GM23248 (cell line): ENCODE data around the gene PEX5L. TPM values are rescaled to one million over a fixed set of nuclear protein-coding genes. Genes with fewer than 3 reads are reported as not detected.

Experiments used
- DNase-seq: peaks from one replicate; pipeline ENCODE4 v3.0.0-alpha.2; 2015
- H2AFZ ChIP-seq: fragments of 200-600 bp; sonication (generic); 2 replicates; pipeline ENCODE4 v1.6.1; 2016; ENCODE audit warnings: antibody characterized with exemption
- H3F3A ChIP-seq: fragments of 200-600 bp; sonication (generic); 2 replicates; pipeline ENCODE4 v1.6.1; 2016; ENCODE audit warnings: mild to moderate bottlenecking, antibody characterized with exemption, mixed run types; ENCODE audit not compliant: insufficient read depth
- H3K27ac ChIP-seq: fragments of 200-600 bp; sonication (generic); 2 replicates; pipeline ENCODE4 v1.5.1; 2016; ENCODE audit warnings: mild to moderate bottlenecking
- H3K27me3 ChIP-seq: fragments of 200-600 bp; sonication (generic); replicated peaks from 2 replicates; pipeline ENCODE4 v1.6.1; 2016; ENCODE audit warnings: mild to moderate bottlenecking; ENCODE audit not compliant: insufficient read depth
- H3K36me3 ChIP-seq: fragments of 200-600 bp; sonication (generic); 2 replicates; pipeline ENCODE4 v1.6.1; 2016; ENCODE audit warnings: low read depth, mild to moderate bottlenecking
- H3K4me1 ChIP-seq: fragments of 200-600 bp; sonication (generic); 2 replicates; pipeline ENCODE4 v1.6.1; 2016; ENCODE audit warnings: mild to moderate bottlenecking; ENCODE audit not compliant: insufficient read depth
- H3K4me2 ChIP-seq: fragments of 200-600 bp; sonication (generic); one replicate; pipeline ENCODE4 v1.6.1; 2016; ENCODE audit warnings: mild to moderate bottlenecking; ENCODE audit not compliant: unreplicated experiment
- H3K4me3 ChIP-seq: fragments of 200-600 bp; sonication (generic); 2 replicates; pipeline ENCODE4 v1.5.1; 2016; ENCODE audit warnings: mild to moderate bottlenecking
- H3K79me2 ChIP-seq: fragments of 200-600 bp; sonication (generic); 2 replicates; pipeline ENCODE4 v1.6.1; 2016; ENCODE audit warnings: mild to moderate bottlenecking; ENCODE audit not compliant: insufficient read depth
- H3K9ac ChIP-seq: fragments of 200-600 bp; sonication (generic); 2 replicates; pipeline ENCODE4 v1.6.1; 2016; ENCODE audit warnings: mild to moderate bottlenecking
- H3K9me2 ChIP-seq: fragments of 200-600 bp; sonication (generic); 2 replicates; pipeline ENCODE4 v1.6.1; 2016; ENCODE audit warnings: mixed run types, mild to moderate bottlenecking, moderate library complexity; ENCODE audit not compliant: insufficient read depth
- H3K9me3 ChIP-seq: fragments of 200-600 bp; sonication (generic); one replicate; pipeline ENCODE4 v1.6.1; 2017; ENCODE audit warnings: low read depth
- H4K20me1 ChIP-seq: fragments of 200-600 bp; sonication (generic); 2 replicates; pipeline ENCODE4 v1.6.0; 2016; ENCODE audit not compliant: insufficient read depth
- EZH2 ChIP-seq: fragments of 200-600 bp; sonication (generic); IDR thresholded peaks from 2 replicates; pipeline ENCODE4 v1.6.1; 2018; ENCODE audit warnings: antibody characterized with exemption, mild to moderate bottlenecking; ENCODE audit not compliant: insufficient read depth, poor library complexity, severe bottlenecking
- EZH2phosphoT487 ChIP-seq: fragments of 200-600 bp; sonication (generic); IDR thresholded peaks from 2 replicates; pipeline ENCODE4 v1.6.1; 2018; ENCODE audit warnings: antibody characterized with exemption, moderate library complexity, mild to moderate bottlenecking, low read depth; ENCODE audit not compliant: insufficient read depth
- WGBS, 2 experiments: methylation state at CpG; one replicate each; pipeline ENCODE4 v1.1.6; 2015 to 2017; ENCODE audit warnings: low lambda C conversion rate in 2 of 2, low coverage in 1 of 2; ENCODE audit errors: missing lambda C conversion rate in 2 of 2; 5-methylcytosine and 5-hydroxymethylcytosine counted together
- in situ Hi-C: fragments of 300-500 bp; cut with MboI; formaldehyde crosslinking; loops from 2 replicates; pipeline ENCODE4 v1.15.0; 2020
- polyA plus RNA-seq: library from polyadenylated mRNA; unstranded; fragments of >200 nt; fragmentation: Nextera tagmentation; extraction: Ambion mirVana; gene quantifications from 2 replicates; pipeline ENCODE4 v1.2.1, GENCODE V29; 2016
- total RNA-seq: library from RNA; depleted of rRNA; stranded (reverse); fragments of >200 nt; shearing (Covaris generic); gene quantifications from 2 replicates; pipeline ENCODE4 v1.2.3, GENCODE V29; 2014

Gene PEX5L
- total and polyA plus RNA-seq, 2 experiments from 2014 or later: 0.03 TPM; not detected in 1

- Histone ChIP-seq H3K27me3 (no peaks in the 10 kb centered on the region), H2AFZ (no peak overlapping the region), H3F3A (no peaks in the 10 kb centered on the region), H3K36me3 (no peaks in the 10 kb centered on the region), H3K9me2 (no peaks in the 10 kb centered on the region), H3K9me3 (no peaks in the 10 kb centered on the region), H3K9ac (no peak overlapping the region), H3K79me2 (no peaks in the 10 kb centered on the region), H3K4me3 (no peak overlapping the region), H4K20me1 (no peaks in the 10 kb centered on the region), H3K4me1 (no peaks in the 10 kb centered on the region), H3K4me2 (no peak overlapping the region), H3K27ac (no peak overlapping the region)
- TF ChIP-seq EZH2 (no peak), EZH2phosphoT487 (no peak)
- no peak for DNase-seq
- in situ Hi-C loops: no loop called here
Observed at GRCh38 chr3:180073561-180073960, 36.8 kb upstream of the PEX5L start.

GRCh38 chr3:180072786-180073185 lies 36.0 kb upstream of the PEX5L start:
- H2AFZ ChIP-seq: no peak overlapping the region
- no peaks in the 10 kb centered on the region for H3K4me1 ChIP-seq
- no peak for DNase-seq
- no peaks in the 10 kb centered on the region for H4K20me1 ChIP-seq
- in situ Hi-C loops: no loop called here
- H3K9me2 ChIP-seq: no peaks in the 10 kb centered on the region
- no peak overlapping the region for H3K27ac ChIP-seq
- no peak overlapping the region for H3K9ac ChIP-seq
- H3K9me3 ChIP-seq: no peaks in the 10 kb centered on the region
- no peaks in the 10 kb centered on the region for H3K27me3 ChIP-seq
- no peaks in the 10 kb centered on the region for H3K79me2 ChIP-seq
- H3F3A ChIP-seq: no peaks in the 10 kb centered on the region
- no peak overlapping the region for H3K4me2 ChIP-seq
- 5 to 6% methylated on average over 1 of the region's 1 CpG for WGBS, 2 experiments
- no peak for TF ChIP-seq EZH2
- no peak for TF ChIP-seq EZH2phosphoT487
- H3K4me3 ChIP-seq: no peak overlapping the region
- no peaks in the 10 kb centered on the region for H3K36me3 ChIP-seq

- Histone ChIP-seq H3K9me2 (no peaks in the 10 kb centered on the region), H3F3A (no peaks in the 10 kb centered on the region), H4K20me1 (no peaks in the 10 kb centered on the region), H3K27me3 (no peaks in the 10 kb centered on the region; the same call in 1 of the 2 replicates), H2AFZ (no peak overlapping the region), H3K9ac (no peak overlapping the region), H3K4me2 (no peak overlapping the region), H3K4me1 (no peaks in the 10 kb centered on the region), H3K4me3 (no peak overlapping the region), H3K79me2 (no peaks in the 10 kb centered on the region), H3K9me3 (no peaks in the 10 kb centered on the region), H3K27ac (no peak overlapping the region), H3K36me3 (no peaks in the 10 kb centered on the region)
- TF ChIP-seq EZH2phosphoT487 (no peak), EZH2 (no peak)
- in situ Hi-C loops: no loop called here
- 2 to 4% methylated on average over 3 of the region's 3 CpGs for WGBS, 2 experiments
- DNase-seq: no peak
Observed at GRCh38 chr3:180070925-180071324, 34.2 kb upstream of the PEX5L start.

- Histone ChIP-seq H3K4me2 (no peak overlapping the region), H3K36me3 (no peaks in the 10 kb centered on the region), H2AFZ (no peak overlapping the region), H3K9me3 (no peaks in the 10 kb centered on the region), H3K9ac (no peak overlapping the region), H3K27ac (no peak overlapping the region), H3K4me1 (no peaks in the 10 kb centered on the region), H3K27me3 (no peaks in the 10 kb centered on the region; the same call in 1 of the 2 replicates), H3K9me2 (no peaks in the 10 kb centered on the region), H4K20me1 (no peaks in the 10 kb centered on the region), H3K4me3 (no peak overlapping the region), H3F3A (no peaks in the 10 kb centered on the region), H3K79me2 (no peaks in the 10 kb centered on the region)
- no peak for TF ChIP-seq EZH2
- TF ChIP-seq EZH2phosphoT487: no peak
- DNase-seq: no peak
- 0 to 16% methylated on average over 1 of the region's 1 CpG for WGBS, 2 experiments
- in situ Hi-C loops: no loop called here
Observed at GRCh38 chr3:180068023-180068422, 31.3 kb upstream of the PEX5L start.

- Histone ChIP-seq H3K4me2 (no peak overlapping the region), H3K9ac (no peak overlapping the region), H3F3A (no peaks in the 10 kb centered on the region), H3K4me1 (no peaks in the 10 kb centered on the region), H3K36me3 (no peaks in the 10 kb centered on the region), H3K27ac (no peak overlapping the region), H3K79me2 (no peaks in the 10 kb centered on the region), H3K4me3 (no peak overlapping the region), H3K9me3 (no peaks in the 10 kb centered on the region), H4K20me1 (no peaks in the 10 kb centered on the region), H3K27me3 (no peaks in the 10 kb centered on the region; the same call in 1 of the 2 replicates), H3K9me2 (no peaks in the 10 kb centered on the region), H2AFZ (no peak overlapping the region)
- 10 to 16% methylated on average over 1 of the region's 1 CpG for WGBS, 2 experiments
- DNase-seq: no peak
- in situ Hi-C loops: no loop called here
- no peak for TF ChIP-seq EZH2phosphoT487
- no peak for TF ChIP-seq EZH2
Observed at GRCh38 chr3:180066598-180066997, 29.9 kb upstream of the PEX5L start.
